HT1080 (cell line): Measurements from ENCODE around the gene TMEM176B. TPM values are rescaled to one million over a fixed set of nuclear protein-coding genes. Genes with fewer than 3 reads are reported as not detected.
A peak's percentile ranks its signal among the peaks of the same experiment; 100 is the strongest.
"Not testable (repeated sequence)": the region's sequence is repeated elsewhere in the genome, so short reads cannot be mapped to it uniquely, and the experiment has no call there.

Source experiments
- DNase-seq: peaks from one replicate; pipeline ENCODE4 v3.0.0-alpha.2; 2015; ENCODE audit warnings: low read depth
- total RNA-seq: library from RNA; depleted of rRNA; stranded (reverse); fragments of >200 nt; shearing (Covaris generic); gene quantifications from 2 replicates; pipeline ENCODE4 v1.2.3, GENCODE V29; 2014

The TMEM176B gene
- total RNA-seq, 1 experiment from 2014 or later, result not detected

DNA sequence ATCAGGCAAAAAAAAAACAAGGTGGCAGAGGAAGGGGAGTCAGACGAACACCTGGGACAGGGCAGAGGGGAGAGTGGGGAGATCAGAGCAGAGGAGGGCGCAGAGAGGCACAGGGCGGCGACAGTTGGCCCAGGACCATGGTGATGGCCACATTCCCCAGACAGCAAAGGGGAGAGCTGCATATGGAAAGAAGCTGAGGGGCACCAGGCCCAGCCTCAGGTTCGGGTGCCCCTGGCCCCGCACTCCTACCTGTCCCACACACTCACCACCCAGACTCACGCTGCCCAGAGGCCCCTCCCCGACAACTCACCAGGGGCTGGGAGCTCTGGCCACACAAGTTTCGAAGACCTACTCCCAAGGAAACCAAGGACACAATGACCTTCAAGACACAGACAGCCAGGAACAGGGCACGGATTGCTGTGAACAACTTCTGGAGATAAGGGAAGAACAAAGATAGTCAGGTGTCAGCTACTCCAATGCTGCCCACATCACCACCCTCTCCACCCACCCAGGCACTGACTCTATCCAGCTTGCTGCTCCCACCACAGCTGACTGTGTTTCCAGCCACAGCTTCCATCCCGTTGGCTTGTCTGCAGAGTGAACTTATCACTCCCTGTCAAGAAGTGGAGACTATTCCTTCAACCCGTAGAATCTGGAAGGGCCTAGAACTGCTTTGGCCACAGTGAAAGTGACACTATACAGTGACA, 8.3 kb downstream of the TMEM176B start:
- no peak for DNase-seq

GRCh38 chr7:150791304-150791703, 8.9 kb downstream of the TMEM176B start:
- DNase-seq, result no peak

DNA sequence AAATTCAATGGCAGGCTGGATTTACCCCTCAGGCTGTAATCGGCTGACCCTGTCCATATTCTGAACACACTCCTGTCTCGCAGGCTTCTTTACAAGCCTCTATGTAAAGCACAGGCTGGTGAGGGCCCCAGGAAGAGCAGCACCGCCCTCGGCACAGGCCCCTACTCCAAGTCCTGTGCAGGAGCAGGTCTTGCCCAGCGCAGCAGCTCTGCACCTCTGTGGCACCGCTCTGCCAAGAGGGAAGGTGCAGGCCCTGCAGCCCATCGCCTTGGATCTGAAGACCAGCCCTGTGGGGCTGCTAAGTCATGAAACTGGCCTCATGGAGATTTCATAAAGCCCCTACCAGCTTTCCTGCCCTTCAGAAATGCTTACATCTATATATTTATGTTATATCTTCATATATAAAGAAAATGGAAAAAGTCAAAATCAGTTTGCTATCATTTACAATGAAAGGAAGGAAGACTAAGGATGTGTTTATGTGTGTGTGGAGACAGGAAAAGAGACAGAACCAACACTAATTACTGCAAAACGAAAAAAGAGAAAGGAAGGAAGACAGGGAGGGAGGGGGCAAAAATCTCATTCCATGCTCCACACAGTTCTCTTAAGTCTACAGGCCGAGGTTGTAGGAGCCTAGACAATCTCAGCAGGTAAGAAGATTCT, 9.6 kb downstream of the TMEM176B start:
- no peak for DNase-seq

GRCh38 chr7:150788474-150789269, 11.5 kb downstream of the TMEM176B start:
- DNase-seq, result no peak

DNA sequence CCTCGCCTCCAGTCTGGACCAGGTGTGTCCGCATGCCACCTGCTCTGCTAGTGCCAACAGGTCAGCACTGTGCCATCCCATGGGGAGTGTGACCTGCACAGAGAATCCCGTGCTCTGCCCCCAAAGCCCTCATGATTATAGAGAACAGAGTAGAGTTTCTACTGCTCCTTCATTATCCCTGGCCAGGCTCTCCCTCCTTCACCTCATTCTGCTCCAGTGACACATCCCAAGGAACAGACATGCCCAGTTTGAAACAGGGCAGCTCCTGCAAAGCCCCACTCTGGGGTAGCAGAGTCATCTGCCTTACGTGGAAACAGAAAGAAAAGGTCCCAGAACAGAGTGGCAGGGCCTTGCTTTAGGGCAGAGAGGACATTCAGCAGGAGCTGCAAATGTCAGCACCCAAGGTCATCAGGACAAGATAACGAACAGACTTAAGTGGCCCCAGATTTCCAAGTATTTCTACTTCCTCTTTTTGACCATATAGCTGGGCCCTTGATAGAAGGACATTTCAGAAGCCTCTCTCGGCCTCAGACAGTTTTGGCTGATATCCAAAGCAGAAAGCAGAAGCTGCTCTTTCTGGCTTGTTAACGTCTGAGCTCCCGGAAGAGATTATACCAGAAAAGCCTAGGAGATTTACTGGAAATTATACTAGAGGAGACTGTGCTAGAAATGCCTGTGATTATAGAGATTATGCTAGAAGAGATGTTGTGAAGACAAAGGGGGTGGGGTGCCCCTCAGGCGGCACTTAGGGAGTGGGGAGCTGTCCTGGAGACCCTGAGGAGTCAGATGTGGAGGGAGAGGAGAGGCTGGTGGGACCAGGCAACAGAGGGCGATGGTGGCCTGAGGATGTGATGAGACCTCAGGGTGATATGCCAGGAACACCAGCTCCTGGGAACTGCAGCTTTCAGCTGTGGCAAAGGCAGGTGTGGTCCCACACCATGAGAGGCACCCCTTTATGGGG, 12.6 kb downstream of the TMEM176B start:
- DNase-seq, result no peak

DNA sequence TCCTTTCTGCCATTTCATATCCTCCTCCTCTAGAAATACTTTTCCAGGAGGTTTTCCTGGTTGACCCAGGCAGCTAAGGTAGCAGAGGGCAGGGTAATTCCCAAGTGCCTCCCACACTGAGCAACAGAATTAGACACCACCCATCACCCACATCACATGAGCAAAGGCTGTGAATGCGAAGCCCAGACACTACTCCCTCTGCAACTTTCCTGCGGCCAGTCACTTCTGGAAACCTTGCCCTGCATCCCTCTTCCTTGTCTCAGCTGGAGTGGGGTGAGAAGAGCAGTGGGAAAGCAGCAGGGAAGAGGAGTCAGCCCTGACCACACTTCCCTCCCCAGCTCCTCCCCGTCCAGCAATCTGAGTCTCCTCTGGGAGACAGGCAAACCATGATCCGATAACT, 15.2 kb downstream of the TMEM176B start:
- DNase-seq, result peak; percentile 11

DNA sequence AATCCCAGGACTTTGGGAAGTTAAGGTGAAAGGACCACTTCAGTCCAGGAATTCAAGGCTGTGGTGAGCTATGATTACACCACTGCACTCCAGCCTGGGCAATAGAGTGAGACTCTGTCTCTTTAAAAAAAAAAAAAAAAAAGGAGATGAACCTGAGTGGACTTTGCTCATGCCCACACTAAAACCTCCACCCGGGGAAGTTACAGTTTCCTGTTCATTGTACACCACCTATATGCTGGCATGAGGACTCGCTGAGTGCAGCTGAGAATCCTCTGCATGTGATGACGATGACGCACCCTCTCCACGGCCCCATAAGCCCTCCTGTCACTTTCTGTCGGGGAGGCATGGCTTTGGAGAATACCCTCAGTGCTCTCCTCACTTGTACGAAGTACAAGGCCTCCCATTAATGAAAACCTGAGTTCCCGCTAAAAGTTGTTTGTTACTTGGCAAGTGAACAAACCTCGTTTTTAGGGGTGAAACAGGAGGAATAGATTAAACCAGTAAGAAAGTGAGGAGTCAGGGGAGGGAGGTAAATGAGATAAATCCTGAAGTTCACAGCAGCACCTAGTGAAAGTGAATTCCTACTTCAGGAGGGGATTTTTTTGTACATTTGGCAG, 15.9 kb downstream of the TMEM176B start:
- DNase-seq, result no peak

DNA sequence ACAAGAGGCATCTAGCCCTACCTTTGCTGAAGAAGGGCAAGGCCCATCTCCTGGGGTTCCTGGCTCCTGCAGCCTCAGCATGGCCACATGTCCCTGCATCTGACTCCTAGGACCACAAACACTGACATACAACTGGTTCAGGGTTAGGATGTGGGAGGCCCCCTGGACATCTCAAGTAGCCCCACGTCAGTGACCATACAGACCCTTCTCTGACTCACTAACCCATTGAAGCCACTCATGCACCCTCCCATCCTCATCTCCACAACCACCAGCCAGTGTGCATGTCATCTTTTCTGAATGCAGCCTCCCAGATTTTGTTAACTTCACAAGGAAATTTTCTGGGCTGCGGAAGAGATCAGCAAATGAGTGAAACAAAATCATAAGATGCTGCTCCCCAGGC, 18.2 kb downstream of the TMEM176B start:
- DNase-seq, result no peak

- no peak for DNase-seq
Observed at GRCh38 chr7:150781103-150781502, 19.1 kb downstream of the TMEM176B start.

- DNase-seq, result no peak
Observed at GRCh38 chr7:150780292-150780691, 19.9 kb downstream of the TMEM176B start.

DNA sequence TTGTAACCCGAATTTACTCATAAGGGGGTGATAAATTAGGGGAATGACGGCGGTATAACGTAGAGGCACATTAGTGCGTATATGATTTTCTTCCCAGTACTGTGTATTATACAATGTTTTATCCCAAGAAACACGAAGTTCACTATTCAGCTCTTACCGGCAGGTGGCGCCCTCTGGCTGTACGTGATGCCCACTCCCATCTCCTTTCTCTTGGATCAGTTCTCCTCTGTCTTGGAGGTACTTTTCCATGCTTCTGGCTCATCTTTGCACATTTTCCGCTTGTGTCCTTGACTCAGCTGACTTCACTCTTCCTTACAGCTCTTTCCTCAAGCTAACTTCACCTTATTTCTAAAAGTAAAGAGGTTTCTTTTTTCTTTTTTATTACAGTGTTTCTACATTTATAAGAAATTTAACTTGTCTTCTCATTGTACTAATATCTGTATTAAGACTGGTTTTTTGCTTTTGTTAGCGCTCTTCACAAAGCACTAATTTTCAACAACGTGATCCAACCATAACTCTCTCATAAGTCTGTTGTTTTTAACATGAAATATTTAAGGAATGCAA, 21.3 kb downstream of the TMEM176B start:
- peak; percentile 65 for DNase-seq

GRCh38 chr7:150778014-150778737, 22.0 kb downstream of the TMEM176B start:
- DNase-seq, result no peak

DNA sequence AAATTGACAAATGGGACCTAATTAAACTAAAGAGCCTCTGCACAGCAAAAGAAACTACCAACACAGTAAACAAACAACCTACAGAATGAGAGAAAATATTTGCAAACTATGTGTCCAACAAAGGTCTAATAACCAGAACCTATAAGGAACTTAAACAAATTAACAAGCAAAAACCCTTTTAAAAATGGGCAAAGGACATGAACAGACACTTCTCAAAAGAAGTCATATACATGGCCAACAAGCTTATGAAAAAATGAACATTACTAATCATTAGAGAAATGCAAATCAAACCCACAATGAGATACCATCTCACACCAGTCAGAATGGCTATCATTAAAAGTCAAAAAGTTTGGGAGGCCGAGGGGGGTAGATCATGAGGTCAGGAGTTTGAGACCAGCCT, 26.0 kb downstream of the TMEM176B start:
- DNase-seq, result not testable (repeated sequence)

DNA sequence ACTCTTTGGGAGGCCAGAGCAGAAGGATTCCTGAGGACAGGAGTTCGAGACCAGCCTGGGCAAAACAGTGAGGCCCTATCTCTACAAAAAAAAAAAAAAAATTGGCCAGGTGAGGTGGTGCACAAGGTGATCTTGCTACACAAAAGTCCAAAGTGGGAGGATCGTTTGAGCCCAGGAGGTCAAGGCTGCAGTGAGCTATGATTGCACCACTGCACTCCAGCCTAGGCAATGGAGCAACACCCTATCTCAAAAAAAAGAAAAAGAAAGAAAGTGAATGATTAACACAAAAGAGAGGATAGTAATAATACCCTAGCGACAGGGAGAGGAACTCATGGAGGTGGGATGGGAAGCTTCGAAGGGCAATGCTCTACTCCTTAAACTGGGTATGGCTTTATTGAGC, 30.4 kb downstream of the TMEM176B start:
- DNase-seq, result no peak

GRCh38 chr7:150766334-150766709, 33.8 kb downstream of the TMEM176B start:
- no peak for DNase-seq

DNA sequence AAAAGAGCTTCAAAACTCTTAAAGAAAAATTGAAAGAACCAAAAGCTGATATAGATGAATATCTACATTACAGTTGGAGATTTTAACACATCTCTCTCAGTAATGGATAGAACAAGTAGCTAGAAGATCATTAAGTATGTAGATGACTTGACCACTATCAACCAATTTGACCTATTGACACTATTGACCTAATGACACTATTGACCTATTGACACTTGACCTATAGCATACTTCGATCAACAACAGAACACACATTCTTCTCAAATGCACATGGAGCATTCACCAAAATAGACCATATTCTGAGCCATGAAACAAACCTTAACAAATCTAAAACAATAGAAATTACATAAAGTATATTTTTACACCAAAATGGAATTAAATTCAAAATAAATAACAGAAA, 40.7 kb downstream of the TMEM176B start:
- no peak for DNase-seq

- DNase-seq, result no peak
Observed at GRCh38 chr7:150756858-150757257, 43.3 kb downstream of the TMEM176B start.

- DNase-seq, result no peak
Observed at GRCh38 chr7:150756166-150756565, 44.0 kb downstream of the TMEM176B start.

- DNase-seq, result peak; percentile 64
Observed at GRCh38 chr7:150755473-150756099, 44.6 kb downstream of the TMEM176B start.
